ENCODE measurements around the gene SMIM26.

The SMIM26 gene

DNA sequence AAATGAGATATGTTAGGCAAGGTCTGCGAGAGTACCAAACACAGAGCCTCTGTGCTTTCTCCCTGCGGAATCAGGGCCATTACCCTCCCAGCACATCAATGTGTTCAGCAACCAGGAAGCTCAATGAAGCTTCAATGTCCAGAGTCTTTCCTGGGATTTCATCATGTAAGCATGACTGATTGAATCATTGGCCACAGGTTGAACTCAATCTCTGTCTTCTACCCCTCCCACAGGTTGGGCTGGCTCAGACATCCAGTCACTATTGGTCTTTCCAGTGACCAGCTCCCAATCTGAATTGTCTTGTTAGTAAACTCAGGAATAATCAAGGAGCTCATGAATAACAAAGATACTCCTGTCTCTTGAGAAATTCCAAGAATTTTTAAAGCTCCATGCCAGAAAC is 17.9 kb downstream of the SMIM26 start:
- DNase-seq, result peak; percentile 69

DNA sequence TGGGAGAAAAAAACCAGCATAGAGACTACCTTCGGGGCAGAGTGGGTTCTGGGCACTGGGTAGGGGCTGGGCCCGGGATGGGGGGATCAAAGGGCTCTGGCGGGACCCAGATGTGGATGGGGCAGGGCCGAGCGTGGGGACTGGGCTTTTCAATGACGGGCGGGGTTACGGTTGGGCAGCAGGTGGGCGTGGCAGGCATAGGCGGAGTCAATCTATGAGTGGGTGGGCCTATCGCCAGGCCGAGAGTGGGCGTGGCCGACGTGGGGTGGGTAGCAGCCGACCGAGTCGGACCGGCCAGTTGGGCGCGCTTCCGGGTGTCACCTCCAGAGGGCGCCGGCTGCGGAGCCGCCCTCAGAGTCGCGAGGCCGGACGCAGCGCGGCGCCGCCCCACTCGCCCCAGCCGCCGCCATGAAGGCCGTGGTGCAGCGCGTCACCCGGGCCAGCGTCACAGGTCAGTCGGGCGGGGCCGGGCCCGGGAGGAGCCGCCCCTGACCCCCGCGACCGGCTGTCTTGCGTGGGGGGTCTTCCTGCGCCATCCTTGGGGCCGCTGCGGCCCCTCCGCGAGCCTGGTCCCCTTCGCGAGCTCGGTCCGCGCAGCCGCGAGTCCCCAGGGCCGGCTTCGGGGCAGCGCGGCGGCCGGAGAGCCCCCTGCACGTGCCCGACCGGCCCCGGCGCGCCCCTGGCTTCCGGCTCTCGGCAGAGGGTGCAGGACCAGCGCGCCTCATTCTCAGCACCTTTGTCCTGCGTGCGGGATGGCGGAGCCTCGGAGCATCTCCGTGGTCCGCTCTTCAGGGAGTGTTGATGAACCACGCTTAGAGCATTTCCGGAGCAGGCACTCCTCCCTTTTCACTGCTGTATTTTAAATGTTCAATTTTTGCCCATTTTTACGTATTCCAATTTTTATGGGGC is 20.7 kb downstream of the SMIM26 start, which contains the start of gene DTD1:
DTD1 (plus strand) TSS at position 390 of the 909 bp plus-strand sequence; CDS start at position 409, 19 bp downstream.
- DNase-seq, result peak; percentile 95

GRCh38 chr20:18588574-18588933 is 21.3 kb downstream of the SMIM26 start:
- DNase-seq, result peak; percentile 44

- DNase-seq, result no peak
Measured at GRCh38 chr20:18589941-18590674, 22.9 kb downstream of the SMIM26 start.

GRCh38 chr20:18596270-18596669 is 29.0 kb downstream of the SMIM26 start:
- no peak for DNase-seq

DNA sequence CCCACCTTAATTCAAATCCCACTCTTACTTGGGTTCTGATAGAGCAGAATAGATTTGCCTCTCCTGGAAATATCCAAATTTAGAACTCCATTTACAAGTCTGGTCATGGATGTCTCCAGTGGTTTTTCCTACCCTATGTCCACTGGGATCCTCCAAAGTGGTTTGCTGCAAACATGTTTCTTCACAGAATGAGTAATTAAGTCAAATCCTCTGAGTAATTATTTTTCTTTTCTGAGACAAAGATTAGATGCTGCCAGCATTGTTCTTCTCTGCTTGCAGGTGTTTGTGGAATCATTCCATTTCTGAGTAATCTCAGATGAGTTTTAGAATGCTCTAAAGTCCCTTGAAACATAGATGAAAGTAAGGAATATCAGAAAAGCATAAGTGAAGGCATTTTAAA is 42.5 kb downstream of the SMIM26 start:
- no peak for DNase-seq

DNA sequence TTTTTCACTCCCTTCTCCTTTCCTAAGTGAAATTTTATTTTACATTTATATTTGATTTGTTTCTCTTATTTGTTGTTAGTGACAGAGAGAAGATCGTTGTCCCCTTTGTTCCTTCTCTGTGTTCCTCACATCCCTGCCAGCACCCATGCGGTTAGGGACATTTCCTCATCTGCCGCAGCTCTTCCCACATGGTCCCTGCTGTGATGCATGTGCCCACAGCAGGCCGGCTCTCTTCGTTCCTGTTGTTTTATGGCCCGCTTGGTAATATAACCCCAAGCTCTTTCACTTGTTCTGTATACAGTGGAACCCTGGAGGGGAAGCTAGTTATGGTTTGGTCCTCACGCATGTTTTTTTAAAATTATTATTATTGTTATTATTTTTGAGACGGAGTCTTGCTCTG is 44.3 kb downstream of the SMIM26 start:
- DNase-seq, result no peak

DNA sequence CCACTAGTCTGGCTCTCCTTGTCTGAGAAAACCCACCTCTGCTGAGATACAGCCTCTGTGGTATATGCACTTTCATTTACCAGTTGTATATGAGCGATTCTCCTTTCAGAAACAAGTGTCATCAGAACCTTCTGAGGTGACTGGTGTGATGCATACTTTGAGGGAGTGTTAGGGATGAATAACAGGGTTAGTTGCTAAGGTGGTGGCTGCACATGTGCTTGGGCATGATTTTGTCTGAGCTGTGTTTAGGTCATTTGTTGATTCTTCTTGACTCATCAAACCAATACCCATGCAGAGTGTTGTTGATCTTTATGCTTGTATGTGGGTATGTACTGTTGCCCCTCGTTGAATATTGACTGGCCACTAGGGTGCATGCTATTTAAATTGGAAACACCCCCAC is 46.3 kb downstream of the SMIM26 start:
- peak; percentile 58 for DNase-seq

DNA sequence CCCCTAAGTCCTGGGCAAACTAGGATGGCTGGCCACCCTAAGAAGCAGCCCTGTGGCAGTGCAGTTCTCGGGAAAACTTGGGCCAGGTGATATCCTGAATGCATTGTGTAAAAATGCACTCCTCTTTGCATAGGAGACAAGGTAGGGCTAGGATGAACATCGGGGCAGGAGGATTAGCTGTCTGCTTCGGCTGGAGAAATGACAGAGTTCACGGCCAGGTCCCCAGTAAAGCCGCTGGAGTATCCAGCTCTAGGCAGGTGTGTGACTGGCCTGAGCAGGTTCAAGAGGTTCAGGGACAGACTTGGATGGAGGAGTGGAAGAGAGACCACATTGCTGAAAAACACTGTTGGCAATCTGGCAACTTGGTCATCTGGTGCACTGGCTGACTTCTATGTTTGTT is 47.0 kb downstream of the SMIM26 start:
- no peak for DNase-seq

DNA sequence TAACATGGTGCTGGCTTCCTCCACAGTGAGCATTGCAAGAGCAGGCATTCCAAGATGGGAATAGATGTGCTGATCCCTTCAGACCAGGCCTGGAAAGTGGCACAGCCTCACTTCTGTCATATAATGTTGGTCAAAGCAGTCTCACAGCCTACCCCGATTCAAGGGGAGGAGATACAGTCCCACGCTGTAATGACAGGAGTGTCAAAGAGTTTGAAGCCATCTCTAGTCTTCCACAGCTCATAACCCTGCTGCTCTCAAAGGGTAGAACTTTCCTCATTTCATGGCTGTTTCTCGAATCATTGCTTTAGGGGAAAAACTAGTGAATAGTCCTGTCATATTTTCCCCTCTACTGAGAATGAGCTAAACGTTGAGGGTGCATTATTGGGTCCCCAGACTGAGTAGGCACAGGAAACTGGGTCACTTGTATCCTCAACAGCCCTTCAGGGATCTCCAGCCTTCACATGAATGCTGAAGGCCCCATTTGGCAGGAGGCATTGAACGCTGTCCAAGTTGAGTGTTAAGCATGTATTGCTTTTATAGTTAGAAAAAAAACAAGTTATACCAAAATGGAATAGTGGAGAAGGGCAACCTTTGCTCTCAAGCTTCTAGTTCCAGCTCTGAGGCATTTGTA is 47.9 kb downstream of the SMIM26 start:
- no peak for DNase-seq
